ENCODE results near the gene ASAP3.

Gene ASAP3

GRCh38 chr1:23483321-23484252, at the start of gene ASAP3:
Gene ASAP3, minus strand, starts transcription at chr1:23484179. Its CDS starts 46 bp downstream, at chr1:23484133.
- DNase-seq: no peak

GRCh38 chr1:23533246-23534023, 49.5 kb upstream of the ASAP3 start:
- no peak for DNase-seq

- no peak for DNase-seq
These were observed 47.6 kb upstream of the ASAP3 start for GRCh38 chr1:23531562-23532094.

- peak; percentile 86 for DNase-seq
These were observed 47.0 kb upstream of the ASAP3 start, which contains the start of gene E2F2 for GRCh38 chr1:23530747-23531561. Gene E2F2, minus strand, starts transcription at chr1:23531233. Its CDS starts 440 bp downstream, at chr1:23530793.

- no peak for DNase-seq
These were observed 46.2 kb upstream of the ASAP3 start for GRCh38 chr1:23530087-23530746.

GRCh38 chr1:23529146-23530086, 45.4 kb upstream of the ASAP3 start:
- DNase-seq: no peak

GRCh38 chr1:23528250-23528978, 44.4 kb upstream of the ASAP3 start:
- peak; percentile 88 for DNase-seq

GRCh38 chr1:23527900-23528249, 43.9 kb upstream of the ASAP3 start:
- DNase-seq: no peak

GRCh38 chr1:23527366-23527765, 43.4 kb upstream of the ASAP3 start:
- DNase-seq: no peak

- no peak for DNase-seq
These were observed 42.5 kb upstream of the ASAP3 start for GRCh38 chr1:23526329-23527041.

GRCh38 chr1:23525558-23526250, 41.7 kb upstream of the ASAP3 start:
- no peak for DNase-seq

- peak; percentile 79 for DNase-seq
These were observed 40.9 kb upstream of the ASAP3 start for GRCh38 chr1:23524716-23525401.

- DNase-seq: no peak
These were observed 40.2 kb upstream of the ASAP3 start for GRCh38 chr1:23524163-23524562.

- no peak for DNase-seq
These were observed 38.4 kb upstream of the ASAP3 start for GRCh38 chr1:23522244-23522982.

- no peak for DNase-seq
These were observed 37.6 kb upstream of the ASAP3 start for GRCh38 chr1:23521588-23521987.

- DNase-seq: no peak
These were observed 33.6 kb upstream of the ASAP3 start for GRCh38 chr1:23517581-23517980.

- no peak for DNase-seq
These were observed 31.9 kb upstream of the ASAP3 start for GRCh38 chr1:23515905-23516304.
